Gastrocnemius medialis (tissue), 4 donors: ENCODE measurements around the gene CCL2.

Experiments used
- POLR2A ChIP-seq, 2 donors: fragments of 450-650 bp; IDR thresholded peaks; one replicate each; pipeline ENCODE4 v1.6.1; 2017; ENCODE audit warnings: antibody characterized with exemption in 2 of 2, mild to moderate bottlenecking in 2 of 2, moderate library complexity in 2 of 2
- TF ChIP-seq, protein P1 (sequence below), 5 experiments: fragments of 450-650 bp in 3 of 5; fragments of 200-600 bp in 2 of 5; sonication (generic) in 2 of 5; IDR thresholded peaks in 4 of 5; conservative IDR thresholded peaks in 1 of 5; 1 replicate in 4 of 5; 2 replicates in 1 of 5; pipeline ENCODE4 v1.5.1; 2016 to 2019; ENCODE audit warnings: antibody characterized with exemption in 5 of 5, mild to moderate bottlenecking in 3 of 5, moderate library complexity in 3 of 5

DNA sequence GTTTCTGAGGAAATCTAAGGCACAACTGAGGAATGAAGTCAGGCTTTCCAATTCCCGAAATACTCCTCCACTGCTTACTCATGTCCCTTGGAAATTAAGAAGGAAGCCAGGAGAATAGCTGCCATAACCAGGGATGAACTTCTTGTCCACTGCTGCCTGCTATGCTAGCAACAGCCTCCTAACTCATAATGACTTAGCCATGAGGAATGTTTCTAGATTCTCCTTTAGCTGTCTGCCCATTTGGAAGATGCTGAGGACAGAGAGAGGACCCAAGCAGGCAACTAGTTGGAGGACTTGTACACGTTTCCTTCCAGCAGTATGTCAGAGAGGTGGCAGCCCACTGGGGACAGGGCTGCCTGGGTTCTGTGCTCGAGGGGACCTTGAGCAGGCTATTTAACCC is 939 bp upstream of the CCL2 start:
- TF ChIP-seq, protein P1, sequence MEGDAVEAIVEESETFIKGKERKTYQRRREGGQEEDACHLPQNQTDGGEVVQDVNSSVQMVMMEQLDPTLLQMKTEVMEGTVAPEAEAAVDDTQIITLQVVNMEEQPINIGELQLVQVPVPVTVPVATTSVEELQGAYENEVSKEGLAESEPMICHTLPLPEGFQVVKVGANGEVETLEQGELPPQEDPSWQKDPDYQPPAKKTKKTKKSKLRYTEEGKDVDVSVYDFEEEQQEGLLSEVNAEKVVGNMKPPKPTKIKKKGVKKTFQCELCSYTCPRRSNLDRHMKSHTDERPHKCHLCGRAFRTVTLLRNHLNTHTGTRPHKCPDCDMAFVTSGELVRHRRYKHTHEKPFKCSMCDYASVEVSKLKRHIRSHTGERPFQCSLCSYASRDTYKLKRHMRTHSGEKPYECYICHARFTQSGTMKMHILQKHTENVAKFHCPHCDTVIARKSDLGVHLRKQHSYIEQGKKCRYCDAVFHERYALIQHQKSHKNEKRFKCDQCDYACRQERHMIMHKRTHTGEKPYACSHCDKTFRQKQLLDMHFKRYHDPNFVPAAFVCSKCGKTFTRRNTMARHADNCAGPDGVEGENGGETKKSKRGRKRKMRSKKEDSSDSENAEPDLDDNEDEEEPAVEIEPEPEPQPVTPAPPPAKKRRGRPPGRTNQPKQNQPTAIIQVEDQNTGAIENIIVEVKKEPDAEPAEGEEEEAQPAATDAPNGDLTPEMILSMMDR (IDR thresholded peaks at IDR 0.05 in 4 of 5, conservative IDR thresholded peaks at IDR 0.05 in 1 of 5): no peak
- no peak for TF ChIP-seq POLR2A (IDR thresholded peaks at IDR 0.05)
